ENCODE measurements around the gene SYTL1.

SYTL1 gene

GRCh38 chr1:27361044-27361402 lies 19.2 kb downstream of the SYTL1 start:
- TF ChIP-seq CTCF (IDR thresholded peaks at IDR 0.05; ENCODE audit: borderline replicate concordance, extremely low read depth, low read length, poor library complexity, severe bottlenecking) (no peak), EZH2 (IDR thresholded peaks at IDR 0.05; ENCODE audit: borderline replicate concordance, low read depth, low read length, severe bottlenecking) (no peak)
- Histone ChIP-seq H3K27ac (ENCODE audit: low read length) (no peak overlapping the region), H4K20me1 (ENCODE audit: insufficient read depth, low read length) (no peaks in the 10 kb centered on the region), H3K9ac (ENCODE audit: low read depth, low read length) (no peak overlapping the region), H3K4me3 (ENCODE audit: low read depth in 1 of 2, low read length in 2 of 2) (no peak overlapping the region), H3K36me3 (ENCODE audit: insufficient read depth, low read length) (no peaks in the 10 kb centered on the region), H3K79me2 (ENCODE audit: insufficient read depth, low read length) (no peaks in the 10 kb centered on the region), H3K4me2 (ENCODE audit: insufficient read depth, low read length) (no peak overlapping the region), H3K27me3 (ENCODE audit: insufficient read depth, low read length, poor library complexity) (peaks cover 5% of the 10 kb centered on the region), H3K9me3 (ENCODE audit: insufficient read depth, low read length, severe bottlenecking) (no peaks in the 10 kb centered on the region), H3K4me1 (ENCODE audit: insufficient read depth, low read length) (peaks cover 29% of the 10 kb centered on the region), H2AFZ (ENCODE audit: low read depth, low read length) (no peak overlapping the region)
- DNase-seq: no peak
- ATAC-seq (ENCODE audit: insufficient read depth, low read depth): no peak

- Histone ChIP-seq H2AFZ (ENCODE audit: low read depth, low read length) (no peak overlapping the region), H3K79me2 (ENCODE audit: insufficient read depth, low read length) (no peaks in the 10 kb centered on the region), H3K36me3 (ENCODE audit: insufficient read depth, low read length) (no peaks in the 10 kb centered on the region), H3K4me2 (ENCODE audit: insufficient read depth, low read length) (no peak overlapping the region), H3K4me3 (ENCODE audit: low read depth in 1 of 2, low read length in 2 of 2) (no peak overlapping the region), H3K27me3 (ENCODE audit: insufficient read depth, low read length, poor library complexity) (peaks cover 10% of the 10 kb centered on the region), H3K4me1 (ENCODE audit: insufficient read depth, low read length) (peaks cover 34% of the 10 kb centered on the region), H3K27ac (ENCODE audit: low read length) (no peak overlapping the region), H3K9me3 (ENCODE audit: insufficient read depth, low read length, severe bottlenecking) (no peaks in the 10 kb centered on the region), H3K9ac (ENCODE audit: low read depth, low read length) (no peak overlapping the region), H4K20me1 (ENCODE audit: insufficient read depth, low read length) (no peaks in the 10 kb centered on the region)
- no peak for ATAC-seq (ENCODE audit: insufficient read depth, low read depth)
- TF ChIP-seq EZH2 (IDR thresholded peaks at IDR 0.05; ENCODE audit: borderline replicate concordance, low read depth, low read length, severe bottlenecking): no peak
- no peak for TF ChIP-seq CTCF (IDR thresholded peaks at IDR 0.05; ENCODE audit: borderline replicate concordance, extremely low read depth, low read length, poor library complexity, severe bottlenecking)
- DNase-seq: no peak
Observed at GRCh38 chr1:27361553-27361952, 19.7 kb downstream of the SYTL1 start.

- H3K4me1 ChIP-seq (ENCODE audit: insufficient read depth, low read length): peaks cover 27% of the 10 kb centered on the region
- no peaks in the 10 kb centered on the region for H3K79me2 ChIP-seq (ENCODE audit: insufficient read depth, low read length)
- no peaks in the 10 kb centered on the region for H3K36me3 ChIP-seq (ENCODE audit: insufficient read depth, low read length)
- no peak overlapping the region for H2AFZ ChIP-seq (ENCODE audit: low read depth, low read length)
- ATAC-seq (ENCODE audit: insufficient read depth, low read depth): no peak
- peaks cover 25% of the 10 kb centered on the region for H3K27me3 ChIP-seq (ENCODE audit: insufficient read depth, low read length, poor library complexity)
- H3K4me3 ChIP-seq (ENCODE audit: low read depth in 1 of 2, low read length in 2 of 2): no peak overlapping the region
- H3K27ac ChIP-seq (ENCODE audit: low read length): no peak overlapping the region
- H4K20me1 ChIP-seq (ENCODE audit: insufficient read depth, low read length): no peaks in the 10 kb centered on the region
- TF ChIP-seq EZH2 (IDR thresholded peaks at IDR 0.05; ENCODE audit: borderline replicate concordance, low read depth, low read length, severe bottlenecking) (no peak), CTCF (IDR thresholded peaks at IDR 0.05; ENCODE audit: borderline replicate concordance, extremely low read depth, low read length, poor library complexity, severe bottlenecking) (no peak)
- no peak overlapping the region for H3K4me2 ChIP-seq (ENCODE audit: insufficient read depth, low read length)
- no peak overlapping the region for H3K9ac ChIP-seq (ENCODE audit: low read depth, low read length)
- no peak for DNase-seq
- H3K9me3 ChIP-seq (ENCODE audit: insufficient read depth, low read length, severe bottlenecking): no peaks in the 10 kb centered on the region
Observed at GRCh38 chr1:27363766-27364695, 22.2 kb downstream of the SYTL1 start.
